BE2C (cell line): Measurements from ENCODE around the gene UBTD1.
A peak's percentile ranks its signal among the peaks of the same experiment; 100 is the strongest.
"Not testable (repeated sequence)": the region's sequence is repeated elsewhere in the genome, so short reads cannot be mapped to it uniquely, and the experiment has no call there.

Source experiments
- DNase-seq: peaks from one replicate; pipeline ENCODE4 v3.0.0-alpha.2; 2020
- H3K27me3 ChIP-seq: fragments of 250-450 bp; sonication (Bioruptor Pico); 2 replicates; pipeline ENCODE4 v1.5.1; 2020; ENCODE audit warnings: mild to moderate bottlenecking
- H3K36me3 ChIP-seq: fragments of 250-450 bp; sonication (Bioruptor Pico); 2 replicates; pipeline ENCODE4 v1.5.1; 2020; ENCODE audit warnings: mild to moderate bottlenecking
- H3K4me1 ChIP-seq: fragments of 250-450 bp; sonication (Bioruptor Pico); 2 replicates; pipeline ENCODE4 v1.5.1; 2020
- H3K4me3 ChIP-seq: 2 replicates; pipeline ENCODE4 v1.5.1; 2011; ENCODE audit warnings: low read depth, low read length
- H3K9me3 ChIP-seq: fragments of 250-450 bp; sonication (Bioruptor Pico); 2 replicates; pipeline ENCODE4 v1.5.1; 2020
- CTCF ChIP-seq: IDR thresholded peaks from 2 replicates; pipeline ENCODE4 v1.5.1; 2012; ENCODE audit warnings: mild to moderate bottlenecking, low read depth, low read length

The UBTD1 gene

DNA sequence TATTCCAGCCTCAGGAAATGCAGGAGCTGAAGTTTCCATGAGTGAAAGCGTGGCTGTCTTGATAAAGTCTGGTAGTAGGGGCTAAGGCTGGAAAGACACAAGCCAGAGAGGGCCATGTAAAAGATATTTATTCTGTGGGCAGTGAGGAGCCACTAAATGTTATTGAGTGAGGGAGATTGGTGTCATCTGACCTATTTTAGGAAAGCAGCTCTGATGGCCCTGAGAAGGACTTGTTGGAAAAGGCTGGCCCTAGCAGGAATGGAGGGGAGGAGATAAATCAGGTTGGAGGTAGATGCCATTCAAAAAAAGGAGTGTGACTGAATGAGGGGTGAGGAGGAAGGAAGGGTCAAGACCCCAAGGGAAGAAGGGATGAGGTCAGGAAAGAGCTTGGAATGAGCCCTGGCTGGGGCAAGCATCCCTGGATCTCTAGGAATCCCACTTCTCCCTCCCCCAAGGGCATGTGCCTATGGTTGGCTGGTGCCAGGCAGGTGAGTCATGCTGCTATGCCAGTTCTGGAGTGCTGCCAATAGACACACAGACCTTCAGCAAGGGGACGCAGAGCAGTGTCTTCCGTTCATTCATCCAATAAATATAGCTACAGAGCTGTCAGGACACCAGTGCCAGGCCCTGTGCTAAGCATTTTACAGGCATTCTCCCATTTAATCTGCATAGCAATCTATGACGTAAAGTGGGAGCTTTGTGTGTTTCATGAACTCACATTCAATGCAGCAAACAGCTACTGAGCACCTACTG lies 75.8 kb downstream of the UBTD1 start:
- DNase-seq = peak; percentile 56
- TF ChIP-seq CTCF = no peak
- Histone ChIP-seq H3K27me3 (no peaks in the 10 kb centered on the region), H3K36me3 (no peaks in the 10 kb centered on the region), H3K9me3 (no peaks in the 10 kb centered on the region), H3K4me3 (no peak overlapping the region), H3K4me1 (peaks cover 8% of the 10 kb centered on the region; the same call in 1 of the 2 replicates)

- no peak overlapping the region for H3K4me3 ChIP-seq
- TF ChIP-seq CTCF = no peak
- H3K36me3 ChIP-seq = no peaks in the 10 kb centered on the region
- no peaks in the 10 kb centered on the region for H3K27me3 ChIP-seq
- DNase-seq = no peak
- H3K9me3 ChIP-seq = no peaks in the 10 kb centered on the region
- H3K4me1 ChIP-seq = peaks cover 8% of the 10 kb centered on the region; the same call in 1 of the 2 replicates
These were observed 76.5 kb downstream of the UBTD1 start for GRCh38 chr10:97575127-97575668.

DNA sequence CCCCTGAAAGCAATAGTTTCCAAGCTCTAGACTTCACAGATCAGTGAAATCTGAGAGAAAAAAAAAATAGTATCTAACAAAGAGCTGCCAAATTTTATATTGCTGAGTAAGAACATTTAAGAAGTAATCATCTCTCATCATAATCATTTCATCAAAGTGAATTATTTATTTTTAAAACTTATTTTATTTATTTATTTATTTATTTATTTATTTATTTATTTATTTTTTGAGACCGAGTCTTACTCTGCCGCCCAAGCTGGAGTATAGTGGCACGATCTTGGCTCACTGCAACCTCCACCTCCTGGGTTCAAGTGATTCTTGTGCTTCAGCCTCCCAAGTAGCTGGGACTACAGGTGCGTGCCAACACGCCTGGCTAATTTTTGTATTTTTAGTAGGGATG lies 77.8 kb downstream of the UBTD1 start:
- not testable (repeated sequence) for H3K27me3 ChIP-seq, H3K4me3 ChIP-seq, H3K9me3 ChIP-seq, H3K36me3 ChIP-seq, DNase-seq, H3K4me1 ChIP-seq

DNA sequence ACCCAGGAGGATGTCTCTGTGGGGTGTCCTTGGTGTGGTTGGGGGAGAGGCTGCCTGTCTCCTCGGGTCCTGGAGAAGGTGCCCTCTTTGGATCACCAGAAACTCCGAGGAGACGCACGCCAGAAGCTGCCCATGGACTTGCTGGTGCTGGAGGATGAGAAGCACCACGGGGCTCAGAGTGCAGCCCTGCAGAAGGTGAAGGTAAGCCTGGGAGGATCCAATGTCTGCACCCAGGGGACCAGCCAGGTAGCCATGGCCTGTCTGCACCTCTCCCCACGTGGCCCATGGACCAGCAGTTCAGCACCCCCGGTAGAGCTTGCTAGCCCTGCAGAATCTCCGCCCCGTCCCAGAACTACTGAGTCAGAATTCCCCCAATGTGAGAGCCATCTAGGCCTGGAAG lies 79.0 kb downstream of the UBTD1 start:
- TF ChIP-seq CTCF = no peak
- DNase-seq = no peak
- H3K4me1 ChIP-seq = no peaks in the 10 kb centered on the region

DNA sequence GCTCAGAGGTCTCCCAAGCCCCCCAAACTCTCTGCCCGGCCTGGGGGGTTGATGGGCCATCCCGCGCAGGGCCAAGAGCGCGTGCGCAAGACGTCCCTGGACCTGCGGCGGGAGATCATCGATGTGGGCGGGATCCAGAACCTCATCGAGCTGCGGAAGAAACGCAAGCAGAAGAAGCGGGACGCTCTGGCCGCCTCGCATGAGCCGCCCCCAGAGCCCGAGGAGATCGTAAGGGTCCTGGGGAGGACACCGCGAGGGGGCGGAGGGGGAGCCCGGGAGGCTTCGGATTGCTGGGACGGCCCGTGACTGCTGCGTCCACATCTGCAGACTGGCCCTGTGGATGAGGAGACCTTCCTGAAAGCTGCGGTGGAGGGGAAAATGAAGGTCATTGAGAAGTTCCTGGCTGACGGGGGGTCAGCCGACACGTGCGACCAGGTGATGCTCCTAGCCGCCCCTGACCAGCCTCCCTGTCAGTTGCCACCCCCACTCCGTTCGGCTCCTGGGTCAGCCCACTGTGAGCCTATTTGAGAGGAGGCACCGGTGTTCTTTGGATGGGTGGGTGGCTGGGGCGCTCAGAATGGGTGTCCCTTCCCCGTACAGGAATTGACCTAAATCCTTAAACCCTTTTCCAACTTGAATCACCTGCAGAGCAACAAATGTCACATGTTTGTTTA lies 79.6 kb downstream of the UBTD1 start:
- no peak for TF ChIP-seq CTCF
- Histone ChIP-seq H3K9me3 (no peaks in the 10 kb centered on the region), H3K4me1 (peaks cover under 1% of the 10 kb centered on the region), H3K27me3 (no peaks in the 10 kb centered on the region), H3K4me3 (no peak overlapping the region), H3K36me3 (no peaks in the 10 kb centered on the region)
- DNase-seq = no peak

More for the DNA sequence above, 79.0 kb downstream of the UBTD1 start:
- Histone ChIP-seq H3K36me3 (no peaks in the 10 kb centered on the region), H3K27me3 (no peaks in the 10 kb centered on the region), H3K4me3 (no peak overlapping the region), H3K9me3 (no peaks in the 10 kb centered on the region)

DNA sequence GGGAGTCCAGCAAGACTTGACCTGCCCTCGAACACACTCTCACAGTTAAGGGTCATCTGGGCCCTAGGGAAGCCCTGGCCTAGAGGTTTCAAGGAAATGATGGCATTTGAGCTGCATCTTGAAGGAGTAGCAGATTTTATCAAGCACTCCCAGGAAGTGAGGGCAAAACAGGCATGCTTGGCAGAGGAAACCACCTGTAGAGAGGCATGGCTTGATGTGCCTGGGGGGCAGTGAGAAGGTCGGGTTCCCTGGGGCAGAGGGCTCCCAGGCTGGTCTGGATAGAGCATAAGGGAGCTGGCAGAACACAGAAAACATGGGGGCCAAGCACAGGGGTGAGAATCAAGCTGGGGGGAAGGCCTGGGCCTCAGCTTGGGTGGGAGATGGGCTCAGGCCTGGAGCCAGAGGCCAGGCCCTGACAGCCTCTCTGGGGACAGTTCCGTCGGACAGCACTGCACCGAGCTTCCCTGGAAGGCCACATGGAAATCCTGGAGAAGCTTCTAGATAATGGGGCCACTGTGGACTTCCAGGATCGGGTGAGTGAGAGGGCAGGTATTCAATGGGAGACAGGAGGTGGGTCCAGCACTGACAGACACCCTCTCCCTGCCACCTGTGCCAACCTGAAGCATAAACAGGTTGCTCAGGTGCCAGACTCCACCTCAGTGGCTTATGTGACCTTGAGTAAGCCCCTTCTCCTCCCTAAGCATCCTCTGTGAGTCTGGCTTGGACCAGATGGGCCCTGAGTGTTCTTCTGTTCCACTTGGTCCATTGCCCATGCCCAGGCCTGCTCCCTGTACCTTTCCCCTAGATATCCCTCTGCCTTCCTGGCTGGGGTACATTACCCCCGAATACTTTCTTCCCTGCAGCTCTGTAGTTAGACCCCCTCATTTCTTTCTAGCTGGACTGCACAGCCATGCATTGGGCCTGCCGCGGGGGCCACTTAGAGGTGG lies 82.0 kb downstream of the UBTD1 start:
- no peaks in the 10 kb centered on the region for H3K27me3 ChIP-seq
- H3K4me1 ChIP-seq = peaks cover 12% of the 10 kb centered on the region
- no peaks in the 10 kb centered on the region for H3K36me3 ChIP-seq
- DNase-seq = no peak
- TF ChIP-seq CTCF = no peak
- no peak overlapping the region for H3K4me3 ChIP-seq
- H3K9me3 ChIP-seq = no peaks in the 10 kb centered on the region
